Fibroblast of gingiva (primary cell): Measurements from ENCODE around the gene LEMD2.

Source experiments
- DNase-seq: peaks from one replicate; pipeline ENCODE4 v3.0.0-alpha.2; 2011; ENCODE audit warnings: low read depth

Gene LEMD2

DNA sequence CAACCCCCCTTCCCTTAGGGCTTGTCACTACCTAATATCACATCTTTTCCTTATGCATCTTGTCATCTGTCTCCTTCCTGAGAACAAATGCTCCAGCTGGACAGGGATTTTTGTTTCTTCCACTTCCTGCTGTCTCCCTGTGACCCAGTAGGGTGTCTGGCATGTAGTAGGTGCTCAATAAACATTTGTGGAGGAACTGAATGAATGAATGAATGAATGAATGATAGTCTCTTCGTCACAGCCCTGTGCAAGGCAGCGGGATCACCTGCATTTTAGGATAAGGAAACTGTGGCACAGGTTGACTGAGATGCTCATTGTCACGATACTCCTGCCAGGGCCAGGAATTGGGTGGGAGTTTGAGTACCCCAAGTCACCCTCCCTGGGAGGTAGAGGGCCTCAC, 14.2 kb downstream of the LEMD2 start:
- no peak for DNase-seq

DNA sequence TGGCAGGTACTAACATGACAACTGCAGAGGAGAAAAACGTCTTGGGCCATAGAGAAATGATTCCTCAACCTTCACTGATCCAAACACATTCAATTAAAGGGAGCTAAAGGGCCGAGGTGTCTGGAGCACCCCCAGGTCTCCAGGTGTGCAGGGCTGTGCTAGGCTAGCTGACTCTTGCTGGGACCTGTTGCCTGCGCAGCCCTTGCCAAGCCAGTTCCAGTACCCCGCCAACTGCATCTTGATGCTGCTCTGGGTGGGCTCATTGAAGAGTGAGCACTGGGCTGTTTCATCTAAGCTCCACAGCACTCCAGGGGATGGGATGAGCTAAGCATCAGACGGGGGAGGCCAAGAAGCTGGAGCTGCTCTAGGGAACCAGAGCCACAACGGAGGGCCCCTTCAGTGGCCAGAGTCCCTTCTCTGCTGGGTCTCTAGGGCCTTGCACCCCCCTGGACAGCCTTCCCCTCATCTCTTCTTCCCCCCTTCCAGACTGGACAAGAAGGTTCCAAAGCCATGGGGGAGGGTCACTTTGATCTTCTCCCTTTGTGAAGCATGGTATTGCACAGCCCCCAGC, 15.9 kb downstream of the LEMD2 start:
- no peak for DNase-seq

DNA sequence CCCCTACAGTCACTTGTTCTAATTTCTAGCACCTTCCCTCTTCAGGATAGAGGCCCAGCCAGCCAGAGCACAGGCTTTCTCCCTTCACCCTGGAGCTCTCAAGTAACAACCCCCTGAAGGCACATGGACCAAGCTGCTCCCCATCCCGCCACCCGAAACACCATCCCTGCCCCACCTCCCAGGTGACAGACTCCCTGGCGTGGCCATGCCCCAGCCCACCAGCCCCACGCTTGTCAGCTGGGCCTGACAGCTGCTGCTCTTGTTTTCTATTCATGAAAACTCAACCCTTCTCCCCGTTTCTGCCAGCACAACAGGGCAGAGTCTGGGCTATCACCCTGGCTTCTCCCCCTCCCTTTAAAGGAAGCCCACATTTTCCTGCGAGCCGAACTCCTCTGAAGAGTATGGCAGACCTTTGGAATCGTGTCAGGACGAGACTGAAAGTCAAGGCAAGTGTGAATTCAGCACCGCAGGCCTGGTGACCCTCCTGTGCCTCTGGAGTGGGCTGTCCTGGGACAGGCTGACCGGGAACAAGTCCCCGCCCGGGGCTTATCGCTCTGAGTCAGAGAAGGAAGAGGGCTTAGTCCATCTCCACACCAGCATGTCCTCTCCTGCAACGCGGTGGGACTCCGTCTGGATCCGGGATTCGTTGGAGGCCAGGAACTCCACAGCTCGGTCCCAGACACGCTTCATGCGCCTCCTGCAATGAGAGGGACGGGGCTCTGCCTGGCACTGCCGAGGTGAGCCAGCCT, 16.7 kb downstream of the LEMD2 start:
- no peak for DNase-seq

DNA sequence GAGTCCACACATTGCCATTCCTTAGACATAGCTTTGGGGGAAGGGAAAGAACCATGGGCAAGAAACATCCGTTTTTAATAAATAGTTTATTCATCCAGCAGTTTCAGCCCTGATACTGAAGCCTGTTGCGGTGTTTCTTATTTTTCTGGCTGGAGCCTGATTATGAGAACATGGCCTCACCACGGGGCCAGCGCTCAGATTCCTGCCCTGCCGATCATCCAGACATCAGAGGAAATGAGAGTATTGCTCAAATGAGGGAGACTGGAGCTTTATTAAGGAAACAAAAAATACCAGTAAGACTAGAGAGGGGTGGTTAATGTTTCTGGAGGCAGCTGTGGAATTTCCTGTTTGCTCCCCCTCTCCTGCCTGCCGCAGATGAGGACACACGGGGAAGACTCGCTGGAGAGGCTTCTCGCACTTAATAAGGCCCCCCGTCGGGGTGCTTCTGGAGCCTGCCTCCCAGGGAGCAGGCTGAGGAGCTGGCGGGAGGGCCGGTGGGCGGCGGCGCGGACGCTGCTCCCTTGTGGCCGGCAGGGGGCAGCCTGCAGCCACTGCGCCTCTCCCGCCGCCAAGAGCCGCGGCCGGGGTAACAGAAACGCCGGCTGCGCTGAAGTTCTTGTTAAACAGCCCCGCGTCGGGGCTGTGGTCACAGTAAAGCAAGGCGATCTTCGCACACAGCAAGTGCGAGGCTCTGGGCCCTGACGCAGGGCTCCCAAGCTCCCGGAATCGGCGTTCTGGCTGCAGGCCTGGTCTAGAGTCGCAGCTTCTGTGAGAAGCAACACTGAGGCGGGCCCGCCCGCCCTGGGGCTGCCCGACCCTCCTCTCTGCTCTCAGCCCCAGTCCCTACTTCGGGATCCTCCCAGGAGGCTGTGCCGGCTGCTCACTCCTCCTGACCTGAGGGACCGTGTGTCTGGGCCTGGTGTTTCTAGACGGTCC, 17.5 kb downstream of the LEMD2 start:
- peak; percentile 98 for DNase-seq

DNA sequence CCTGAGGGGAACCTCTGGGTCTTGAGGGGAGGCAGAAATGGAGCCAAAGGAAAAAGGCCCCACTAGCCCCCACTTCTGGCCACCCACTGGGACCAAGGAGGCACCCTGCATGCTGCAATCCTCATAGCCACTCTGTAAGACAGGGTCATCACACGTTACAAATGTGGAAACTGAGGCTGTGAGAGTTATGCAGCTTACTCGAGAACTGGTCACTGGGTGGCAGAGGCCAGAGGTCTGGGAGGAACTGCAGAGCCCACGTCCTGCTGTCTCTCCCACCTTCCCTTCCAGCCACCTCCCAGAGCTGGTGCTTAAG, 18.1 kb downstream of the LEMD2 start:
- no peak for DNase-seq

DNA sequence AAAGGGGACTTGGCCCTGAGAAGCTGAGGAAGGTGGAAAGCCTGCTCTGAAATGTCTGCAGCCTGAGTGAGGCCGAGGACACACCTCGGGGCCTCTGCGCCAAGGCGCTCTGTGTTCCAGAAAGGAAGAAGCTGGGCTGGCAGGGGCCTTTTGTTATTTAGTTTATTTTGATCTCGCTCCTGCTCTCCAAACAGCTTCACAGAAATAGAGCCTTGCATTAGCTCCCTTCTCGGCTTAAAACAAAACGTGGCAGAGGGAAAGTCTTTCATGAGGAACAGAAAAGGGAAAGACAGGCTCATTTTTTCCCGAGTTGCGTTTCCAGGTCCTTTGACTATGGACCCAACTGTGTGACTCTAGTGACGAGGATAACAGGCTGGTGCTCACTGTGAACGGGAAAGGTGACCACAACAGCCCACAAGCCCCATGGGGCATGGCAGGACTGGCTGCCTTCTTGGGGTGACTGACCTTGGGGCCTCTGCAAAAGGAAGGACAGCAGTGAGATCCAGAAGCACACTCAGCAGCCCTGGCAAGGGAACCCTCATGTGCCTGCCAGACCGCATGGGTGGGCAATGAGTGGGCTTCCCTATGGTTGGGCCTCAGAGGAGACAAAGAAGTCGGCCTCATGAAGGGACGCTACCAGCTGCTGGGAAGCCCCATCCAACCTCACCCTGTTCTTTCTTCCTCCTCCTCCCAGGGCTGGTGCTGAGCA, 18.7 kb downstream of the LEMD2 start:
- no peak for DNase-seq

DNA sequence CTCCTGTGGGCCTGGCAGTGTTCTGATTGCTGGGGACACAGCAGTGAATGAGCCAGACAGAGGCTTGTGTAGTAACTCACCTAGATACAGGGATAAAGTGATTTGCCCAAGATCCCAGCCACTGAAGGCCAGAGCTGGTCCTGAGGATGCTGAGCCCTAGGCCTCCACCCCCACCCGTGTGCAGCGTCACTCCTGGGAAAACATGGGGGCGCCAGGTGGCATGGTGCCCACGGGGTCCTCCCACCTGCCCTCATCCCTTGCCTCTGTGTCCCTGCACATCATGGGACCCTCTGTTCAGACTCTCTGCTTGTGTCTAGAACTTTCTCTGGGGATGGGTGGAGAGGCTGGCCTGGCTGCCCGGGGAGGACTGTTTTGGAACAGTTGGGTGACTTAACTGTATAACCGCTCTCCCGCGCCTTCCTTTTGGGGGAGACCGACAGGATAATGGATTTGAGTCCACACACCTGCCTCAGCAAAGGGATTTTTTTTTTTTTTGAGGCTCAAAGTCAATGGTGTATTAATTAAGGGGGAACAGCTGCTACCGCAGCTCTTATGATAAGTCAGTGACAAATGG, 19.6 kb downstream of the LEMD2 start:
- DNase-seq: no peak

DNA sequence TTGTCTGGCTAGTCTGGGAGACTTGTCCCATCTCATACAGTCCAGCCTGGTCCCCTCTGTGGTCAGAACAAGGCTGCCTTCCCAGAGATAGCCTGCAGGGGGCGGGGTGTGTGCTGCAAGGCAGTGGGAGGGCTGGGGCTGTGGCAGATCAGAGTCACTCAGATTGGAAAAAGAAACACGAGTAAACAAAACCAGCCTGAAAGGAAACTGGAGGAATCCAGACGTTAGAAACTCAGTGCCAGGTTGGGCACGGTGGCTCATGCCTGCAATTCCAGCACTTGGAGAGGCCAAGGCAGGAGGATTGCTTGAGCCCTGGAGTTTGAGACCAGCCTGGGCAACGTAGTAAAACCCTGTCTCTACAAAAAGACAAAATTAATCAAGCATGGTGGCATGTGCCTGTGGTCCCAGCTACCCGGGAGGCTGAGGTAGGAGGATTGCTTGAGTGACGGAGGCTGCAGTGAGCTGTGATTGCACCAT, 20.2 kb downstream of the LEMD2 start:
- DNase-seq: peak; percentile 86

DNA sequence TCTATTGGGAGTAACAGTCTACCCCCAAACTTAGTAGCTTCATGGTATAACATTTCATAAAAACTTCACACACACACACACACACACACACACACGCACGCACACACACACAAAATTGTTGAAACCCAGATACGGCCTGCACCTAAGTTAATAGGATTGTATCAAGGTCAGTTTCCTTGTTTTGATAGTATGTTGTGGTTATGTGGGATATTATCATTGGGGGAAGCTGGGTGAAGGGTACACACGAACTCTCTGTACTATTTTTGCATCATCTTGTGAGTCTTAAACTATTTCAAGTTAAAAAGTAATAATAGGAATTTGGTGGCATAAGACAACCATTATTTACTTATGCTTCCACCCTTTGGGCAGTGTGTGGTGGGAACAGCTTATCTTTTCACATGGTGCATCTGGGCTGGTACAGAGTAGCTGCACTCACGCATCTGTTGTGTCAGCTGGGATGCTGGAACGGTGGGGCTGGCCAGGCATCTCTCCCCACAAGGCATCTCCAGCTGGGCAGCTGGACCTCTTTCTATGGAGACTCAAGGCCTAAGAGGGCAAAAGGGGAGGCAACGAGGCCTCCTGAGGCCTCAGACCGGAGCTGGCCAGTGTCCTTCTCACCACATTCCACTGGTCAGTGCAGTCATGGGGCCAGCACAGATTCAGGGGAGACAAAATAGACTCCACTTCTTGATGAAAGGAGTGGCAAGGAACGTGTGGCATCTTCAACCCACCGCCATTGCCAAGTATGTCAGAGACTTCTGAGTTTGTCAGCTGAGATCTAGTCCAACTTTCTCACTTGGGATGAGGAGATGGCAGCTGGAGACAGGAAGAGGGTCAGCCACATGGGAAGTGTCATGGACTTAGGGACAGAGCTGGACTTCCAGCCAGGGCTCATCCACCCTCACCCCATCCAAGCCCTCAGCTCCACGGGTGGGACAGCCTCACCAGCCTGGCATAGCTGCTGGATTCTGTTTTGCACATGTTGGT, 21.7 kb downstream of the LEMD2 start:
- no peak for DNase-seq

DNA sequence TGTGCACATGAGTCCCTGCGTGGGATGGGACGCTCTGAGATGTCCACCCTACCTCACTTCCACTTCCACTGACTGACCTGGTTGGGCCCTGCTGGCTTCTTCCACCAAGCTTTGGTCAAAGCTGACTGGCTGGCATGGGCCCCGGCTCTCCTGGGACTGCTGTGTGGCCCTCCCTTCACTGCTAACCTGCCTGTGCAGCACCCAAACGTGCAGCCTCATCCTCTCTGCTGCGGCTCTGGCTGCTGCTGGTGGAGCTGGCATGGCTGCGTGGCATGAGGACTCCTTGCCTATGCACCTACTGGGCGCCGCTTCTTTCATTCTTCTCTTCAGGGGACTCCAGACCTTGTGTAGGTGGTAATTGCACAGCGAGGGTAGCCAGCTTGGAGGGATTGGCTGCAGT, 23.6 kb downstream of the LEMD2 start:
- DNase-seq: no peak

DNA sequence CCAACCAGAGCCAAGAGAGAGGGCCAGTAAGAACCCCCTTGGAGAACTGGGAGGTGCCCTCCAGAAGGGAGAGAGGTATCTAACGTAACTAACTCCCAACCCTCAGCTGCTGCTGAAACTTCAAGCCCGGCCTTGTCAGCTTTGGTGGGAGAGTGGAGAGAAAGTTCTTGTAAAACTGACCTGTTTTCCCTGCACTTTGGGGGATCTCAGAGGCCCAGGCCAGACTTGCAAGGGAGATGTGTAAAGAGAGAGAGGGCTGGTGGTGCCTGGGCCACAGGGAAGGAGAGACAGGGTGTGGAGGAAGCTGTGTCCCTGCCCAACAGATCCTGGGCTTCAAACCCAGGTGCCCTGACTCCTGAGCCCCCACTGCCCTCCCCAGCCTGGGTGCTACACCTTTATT, 24.9 kb downstream of the LEMD2 start:
- DNase-seq: no peak

DNA sequence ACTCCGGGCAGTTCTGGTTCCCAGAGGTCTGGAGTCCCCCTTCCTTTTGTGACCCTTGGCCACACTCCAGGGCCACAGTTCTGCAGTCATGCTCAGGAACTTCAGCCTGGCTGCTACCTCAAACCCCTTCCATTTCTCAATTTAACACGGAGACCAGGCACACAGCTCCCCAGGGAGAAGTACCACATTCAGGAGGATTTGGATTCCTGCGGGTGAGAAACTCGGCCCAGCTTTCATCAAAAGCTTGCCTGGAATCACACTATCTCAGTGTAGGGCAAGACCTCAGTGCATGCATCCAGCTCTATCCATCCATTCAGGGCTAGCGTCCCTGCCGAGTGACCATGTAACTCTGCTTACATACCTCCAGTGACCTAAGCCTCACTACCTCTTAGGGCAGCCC, 25.4 kb downstream of the LEMD2 start:
- no peak for DNase-seq

DNA sequence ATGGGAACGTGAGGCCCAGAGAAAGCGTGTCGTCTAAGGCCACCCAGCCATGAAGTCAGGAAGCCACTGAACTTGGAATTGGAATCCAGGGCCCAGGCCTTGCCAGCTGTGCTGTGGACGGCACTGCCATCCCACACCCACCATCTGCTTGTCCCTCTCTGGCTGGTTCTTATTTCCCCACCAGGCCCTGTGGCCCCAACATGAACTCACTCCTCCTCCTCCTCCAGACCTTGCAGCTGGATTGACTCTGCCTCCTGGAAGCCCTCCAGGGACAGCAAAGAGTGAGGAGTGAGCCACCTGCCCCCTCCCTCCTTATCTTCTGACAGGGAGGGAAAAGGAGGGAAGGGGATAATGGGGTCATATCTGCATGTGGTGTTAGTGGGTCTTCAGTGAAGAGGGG, 26.2 kb downstream of the LEMD2 start:
- no peak for DNase-seq

DNA sequence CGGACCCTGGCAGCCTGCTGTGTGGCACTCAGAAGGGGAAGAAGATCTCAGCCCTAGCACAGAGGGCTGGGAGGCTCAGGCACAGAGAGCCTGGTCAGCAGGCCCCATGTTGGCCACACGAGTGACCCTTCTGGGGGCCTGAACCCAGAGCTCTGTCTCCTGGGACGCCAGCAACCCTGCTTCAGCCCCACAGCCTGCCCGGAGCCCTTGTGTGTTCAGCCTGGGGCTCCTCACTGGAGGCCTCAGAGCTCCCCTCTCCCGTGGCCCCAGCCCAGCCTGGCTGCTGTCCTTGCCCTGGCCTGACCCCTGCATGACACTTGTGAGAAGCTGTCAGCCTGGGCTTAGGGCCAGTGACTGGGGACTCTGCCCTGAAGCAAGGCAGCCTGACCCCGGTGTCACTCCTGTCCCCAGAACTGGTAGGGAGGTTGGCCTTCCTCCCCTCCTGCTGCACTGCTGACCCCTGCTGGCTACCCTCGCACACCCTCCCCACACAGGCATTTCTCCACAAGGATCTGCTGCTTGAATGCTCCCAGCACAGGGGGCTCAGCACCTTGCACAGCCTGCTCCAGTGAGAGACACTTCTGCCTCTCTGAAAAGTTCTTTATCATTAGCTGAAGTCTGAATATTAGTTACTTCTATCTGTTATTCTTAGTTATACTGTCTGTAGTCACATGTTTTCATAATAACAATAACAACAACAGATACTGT, 26.9 kb downstream of the LEMD2 start:
- peak; percentile 40 for DNase-seq

DNA sequence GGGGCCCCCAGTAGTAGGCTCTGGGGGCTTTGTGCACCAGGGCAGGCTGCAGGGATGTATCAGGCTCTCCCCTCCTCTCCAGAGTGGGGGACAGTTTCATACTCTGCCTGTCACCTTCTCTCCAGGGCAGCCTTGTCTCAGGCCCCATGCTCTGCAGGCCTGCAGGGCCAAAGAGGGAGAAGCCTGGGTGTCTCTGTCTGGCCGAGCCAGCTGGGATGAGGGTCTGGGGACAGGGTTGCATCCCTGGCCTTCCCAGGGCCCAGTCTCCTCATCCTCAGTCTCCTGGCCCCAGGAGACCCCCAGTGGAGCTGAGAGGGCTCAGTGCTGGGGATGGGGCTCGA, 27.4 kb downstream of the LEMD2 start:
- DNase-seq: no peak

DNA sequence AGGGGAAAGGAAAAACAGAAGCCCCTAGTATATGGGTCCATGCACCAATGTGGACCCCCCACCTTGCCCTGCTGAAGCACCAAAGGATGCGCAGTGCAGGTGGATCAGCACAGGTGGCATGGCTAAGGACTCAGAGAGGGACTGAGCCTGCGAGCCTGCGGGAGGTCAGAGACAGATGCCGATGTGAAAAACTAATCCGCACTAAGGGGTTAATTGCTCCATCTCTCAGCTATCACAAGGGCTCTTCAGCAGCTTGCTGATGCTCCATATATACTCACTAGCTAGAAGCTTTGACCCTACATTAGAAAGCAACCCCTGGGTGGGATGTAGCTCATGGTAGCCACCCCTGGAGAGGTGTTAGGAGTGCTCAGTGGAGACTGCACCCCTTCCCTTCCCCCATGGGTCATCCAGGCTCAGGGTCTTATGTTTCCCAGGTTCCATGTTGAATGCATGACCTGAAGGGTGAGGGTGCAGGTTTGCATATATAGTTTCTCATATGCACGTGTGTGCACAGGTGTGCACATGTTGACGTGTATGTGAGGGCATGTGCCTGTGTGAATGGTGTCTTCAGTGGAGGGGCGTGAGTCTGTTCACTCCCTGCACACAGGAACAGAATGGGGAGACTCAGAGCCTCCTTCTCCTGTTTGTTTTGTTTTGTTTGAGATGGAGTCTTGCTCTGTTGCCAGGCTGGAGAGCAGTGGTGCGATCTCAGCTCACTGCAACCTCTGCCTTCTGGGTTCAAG, 28.9 kb downstream of the LEMD2 start:
- DNase-seq: no peak

DNA sequence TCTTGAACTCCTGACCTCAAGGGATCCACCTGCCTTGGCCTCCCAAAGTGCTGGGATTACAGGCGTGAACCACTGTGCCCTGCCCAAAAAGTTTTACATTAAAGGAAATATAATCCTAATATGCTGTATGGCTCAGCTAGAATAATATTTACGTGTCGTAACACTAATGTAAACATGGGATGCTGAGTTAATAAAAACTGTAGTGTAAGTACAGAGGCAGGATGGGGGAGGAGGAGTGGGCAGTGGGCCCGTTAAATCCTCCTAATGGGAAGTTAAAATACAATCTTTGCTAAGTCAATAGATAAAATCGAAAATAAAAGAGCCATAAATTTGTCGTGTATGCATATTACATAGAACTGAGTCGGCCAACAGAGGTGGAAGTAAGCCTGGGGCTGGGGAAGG, 30.1 kb downstream of the LEMD2 start:
- no peak for DNase-seq

DNA sequence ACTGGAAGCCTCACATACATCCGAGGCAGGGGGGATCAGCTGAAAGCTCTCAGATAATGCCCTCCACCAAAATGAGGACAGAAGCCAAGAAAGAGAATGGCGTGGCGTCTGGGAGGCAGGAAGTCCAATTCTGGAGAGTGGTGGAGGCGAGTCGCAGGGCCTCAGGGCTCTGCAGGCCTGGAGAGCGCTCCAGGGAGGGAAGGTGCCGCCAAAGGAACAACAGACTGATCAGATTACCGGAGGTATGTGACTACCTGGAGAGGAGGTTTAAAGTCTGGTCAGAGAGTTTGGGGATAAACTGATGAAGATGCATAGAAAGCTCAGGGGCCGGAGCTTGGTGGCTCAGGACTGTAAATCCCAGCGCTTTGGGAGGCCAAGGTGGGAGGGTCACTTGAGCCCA, 31.0 kb downstream of the LEMD2 start:
- no peak for DNase-seq

DNA sequence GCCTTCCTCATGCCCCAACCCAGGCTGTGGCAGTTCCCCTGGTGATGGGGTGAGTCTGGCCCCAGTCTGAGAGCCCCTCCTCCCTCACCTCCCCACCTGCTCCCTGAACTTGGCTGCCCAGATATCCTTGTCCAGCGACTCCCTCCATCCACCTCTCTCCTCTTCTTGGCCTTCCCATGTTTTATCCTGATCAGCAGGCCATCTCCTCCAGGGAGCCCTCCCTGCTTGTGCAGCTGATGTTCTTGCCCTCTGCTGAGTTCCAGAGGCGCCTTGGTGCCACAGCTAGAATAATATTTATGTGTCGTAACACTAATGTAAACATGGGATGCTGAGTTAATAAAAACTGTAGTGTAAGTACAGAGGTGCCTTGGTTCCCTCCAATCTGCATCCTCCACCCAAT, 31.8 kb downstream of the LEMD2 start:
- no peak for DNase-seq
